H1 (cell line): ENCODE results near the gene KYNU. TPM values are rescaled to one million over a fixed set of nuclear protein-coding genes. Genes with fewer than 3 reads are reported as not detected.

Experiments used
- EP300 ChIP-seq, 2 experiments: IDR thresholded peaks; 1 replicate in 1 of 2; 2 replicates in 1 of 2; pipeline ENCODE4 v1.6.1; 2011 to 2012; ENCODE audit warnings: low read depth in 2 of 2, low read length in 2 of 2, mild to moderate bottlenecking in 2 of 2, borderline replicate concordance in 1 of 2, inconsistent platforms in 1 of 2, moderate library complexity in 1 of 2
- polyA plus RNA-seq, 7 experiments: library from polyadenylated mRNA; depleted of rRNA in 3 of 7; stranded (reverse) in 5 of 7; unstranded in 2 of 7; fragments of >200 nt in 5 of 7; fragments of 200-250 nt in 2 of 7; gene quantifications; 1 replicate in 5 of 7; 2 replicates in 1 of 7; 4 replicates in 1 of 7; pipeline versions ENCODE4 v1.2.1 to v1.2.3, GENCODE V29; 2011 to 2013; ENCODE audit warnings: missing spikeins in 2 of 7, mixed read lengths in 2 of 7
- total RNA-seq: library from RNA; stranded (reverse); fragmentation: NEBNext Ultra II Directional; extraction: Animal tissue kit (Norgen Biotek cat#: 25700); gene quantifications from 2 replicates; pipeline ENCODE4 v1.2.1, GENCODE V29; 2021

KYNU gene
- total and polyA plus RNA-seq, 2 of the 8 experiments (the other 6 are each of a cell fraction or from before 2014, with no cell fraction given) = 0.09 to 0.13 TPM

- TF ChIP-seq EP300 (IDR thresholded peaks at IDR 0.05; ENCODE audit: borderline replicate concordance in 1 of 2, low read depth in 2 of 2, low read length in 2 of 2) = no peak
Measured at GRCh38 chr2:142944264-142944663, 66.8 kb downstream of the KYNU start (continued).
